Caco-2 (cell line): ENCODE data around the gene RHOBTB1. TPM values are rescaled to one million over a fixed set of nuclear protein-coding genes. Genes with fewer than 3 reads are reported as not detected.

Experiments
- BruUV-seq: library from RNA; stranded (reverse); fragments of 400-500 nt; replicated peaks from 2 replicates; lab custom pipeline; 2021; lab: Mats Ljungman, UMichigan
- CTCF ChIA-PET: fragments of 300-600 bp; sonication (Branson Sonifier 250); formaldehyde crosslinking; loops from one replicate; lab custom pipeline; 2022; ENCODE audit warnings: antibody characterized with exemption; lab: Charles Lee
- POLR2A ChIA-PET: fragments of 300-600 bp; sonication (Branson Sonifier 250); formaldehyde crosslinking; loops from one replicate; lab custom pipeline; 2022; ENCODE audit warnings: antibody characterized with exemption; lab: Charles Lee
- DNase-seq, 2 experiments: peaks; one replicate each; pipeline versions ENCODE4 v3.0.0 to v3.0.0-alpha.2; 2020 to 2022
- H3K27me3 ChIP-seq: replicated peaks from 2 replicates; pipeline ENCODE4 v1.6.0; 2011; ENCODE audit warnings: low read length; ENCODE audit not compliant: control insufficient read depth, insufficient read depth
- H3K36me3 ChIP-seq: 2 replicates; pipeline ENCODE4 v1.5.1; 2011; ENCODE audit warnings: low read length; ENCODE audit not compliant: control insufficient read depth, insufficient read depth
- H3K4me1 ChIP-seq: fragments of 250-450 bp; sonication (Bioruptor Pico); 2 replicates; pipeline ENCODE4 v1.5.1; 2020; ENCODE audit warnings: mild to moderate bottlenecking
- H3K4me3 ChIP-seq: 2 replicates; pipeline ENCODE4 v1.5.1; 2011; ENCODE audit warnings: low read depth, mild to moderate bottlenecking, control low read depth, low read length
- H3K9me3 ChIP-seq: fragments of 250-450 bp; sonication (Bioruptor Pico); 2 replicates; pipeline ENCODE4 v1.5.1; 2020; ENCODE audit warnings: mild to moderate bottlenecking, moderate library complexity
- H3K27ac Mint-ChIP-seq: one replicate; pipeline ENCODE4 v1.8.0; 2022; ENCODE audit warnings: mixed read lengths; ENCODE audit not compliant: unreplicated experiment
- H3K27me3 Mint-ChIP-seq: one replicate; pipeline ENCODE4 v1.8.0; 2022; ENCODE audit warnings: mixed read lengths; ENCODE audit not compliant: insufficient read depth, unreplicated experiment
- H3K36me3 Mint-ChIP-seq: one replicate; pipeline ENCODE4 v1.8.0; 2022; ENCODE audit warnings: mild to moderate bottlenecking, mixed read lengths; ENCODE audit not compliant: insufficient read depth, unreplicated experiment
- H3K4me1 Mint-ChIP-seq: one replicate; pipeline ENCODE4 v1.8.0; 2022; ENCODE audit warnings: low read depth, mixed read lengths; ENCODE audit not compliant: unreplicated experiment
- H3K4me3 Mint-ChIP-seq: one replicate; pipeline ENCODE4 v1.8.0; 2022; ENCODE audit warnings: mild to moderate bottlenecking, moderate library complexity, mixed read lengths; ENCODE audit not compliant: unreplicated experiment
- H3K9me3 Mint-ChIP-seq: one replicate; pipeline ENCODE4 v1.8.0; 2022; ENCODE audit warnings: mixed read lengths; ENCODE audit not compliant: unreplicated experiment
- intact Hi-C: fragments of 100-400 bp; cut with micrococcal nuclease; formaldehyde crosslinking; loops from one replicate; pipeline ENCODE4 v1.10.0; 2022; ENCODE audit not compliant: unreplicated experiment
- total RNA-seq: library from RNA; stranded (reverse); gene quantifications from 2 replicates; pipeline ENCODE4 v1.2.3, GENCODE V29; 2022
- TF ChIP-seq, protein P1 (sequence below), 2 experiments: fragments of 200-600 bp in 1 of 2; IDR thresholded peaks; 1 replicate in 1 of 2; 2 replicates in 1 of 2; pipeline versions ENCODE4 v1.5.1 to v1.8.0; 2011 to 2022; ENCODE audit warnings: antibody characterized with exemption in 1 of 2, control low read depth in 1 of 2, inconsistent platforms in 1 of 2, low read depth in 1 of 2, low read length in 1 of 2, mild to moderate bottlenecking in 1 of 2, moderate library complexity in 1 of 2; ENCODE audit not compliant: insufficient read depth in 1 of 2, severe bottlenecking in 1 of 2, unreplicated experiment in 1 of 2

RHOBTB1 gene
- total RNA-seq, 1 experiment from 2014 or later: 19.9 TPM

DNA sequence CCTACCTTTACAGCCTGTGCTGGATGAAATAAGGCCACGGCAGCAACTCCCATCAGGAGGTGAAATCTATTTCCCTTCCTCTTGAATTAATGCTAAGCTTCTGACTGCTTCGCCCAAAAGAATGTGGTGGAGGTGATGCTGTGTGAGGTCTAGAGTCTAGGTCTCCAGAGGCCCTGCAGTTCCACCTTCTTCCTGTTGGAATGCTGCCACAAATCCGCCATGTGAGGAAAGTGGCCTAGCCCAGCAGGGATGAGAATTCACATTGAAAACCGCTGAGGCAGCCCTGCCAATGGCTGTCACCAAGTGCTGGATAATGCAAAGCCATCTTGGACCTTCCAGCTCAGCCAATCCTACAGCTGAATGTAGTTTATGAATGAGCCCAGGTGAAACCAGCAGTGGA, 28.0 kb downstream of the RHOBTB1 start:
- ChIA-PET CTCF (interaction anchor here (0.6 kb wide), 1 partner anchor 92 kb away, joined by 3 read pairs; no protein-coding TSS in a partner anchor), POLR2A (no interaction called here)
- Mint-ChIP-seq H3K27ac (no peak overlapping the region), H3K4me3 (no peak overlapping the region), H3K36me3 (no peaks in the 10 kb centered on the region), H3K4me1 (no peaks in the 10 kb centered on the region), H3K27me3 (no peaks in the 10 kb centered on the region), H3K9me3 (no peaks in the 10 kb centered on the region)
- intact Hi-C loops: no loop called here
- Histone ChIP-seq H3K4me1 (no peaks in the 10 kb centered on the region), H3K36me3 (no peaks in the 10 kb centered on the region), H3K9me3 (no peaks in the 10 kb centered on the region), H3K27me3 (no peaks in the 10 kb centered on the region), H3K4me3 (no peak overlapping the region)
- peak in 1 of 2 experiments; percentile 47 for DNase-seq
- no TSS peak for BruUV-seq
- TF ChIP-seq, protein P1, sequence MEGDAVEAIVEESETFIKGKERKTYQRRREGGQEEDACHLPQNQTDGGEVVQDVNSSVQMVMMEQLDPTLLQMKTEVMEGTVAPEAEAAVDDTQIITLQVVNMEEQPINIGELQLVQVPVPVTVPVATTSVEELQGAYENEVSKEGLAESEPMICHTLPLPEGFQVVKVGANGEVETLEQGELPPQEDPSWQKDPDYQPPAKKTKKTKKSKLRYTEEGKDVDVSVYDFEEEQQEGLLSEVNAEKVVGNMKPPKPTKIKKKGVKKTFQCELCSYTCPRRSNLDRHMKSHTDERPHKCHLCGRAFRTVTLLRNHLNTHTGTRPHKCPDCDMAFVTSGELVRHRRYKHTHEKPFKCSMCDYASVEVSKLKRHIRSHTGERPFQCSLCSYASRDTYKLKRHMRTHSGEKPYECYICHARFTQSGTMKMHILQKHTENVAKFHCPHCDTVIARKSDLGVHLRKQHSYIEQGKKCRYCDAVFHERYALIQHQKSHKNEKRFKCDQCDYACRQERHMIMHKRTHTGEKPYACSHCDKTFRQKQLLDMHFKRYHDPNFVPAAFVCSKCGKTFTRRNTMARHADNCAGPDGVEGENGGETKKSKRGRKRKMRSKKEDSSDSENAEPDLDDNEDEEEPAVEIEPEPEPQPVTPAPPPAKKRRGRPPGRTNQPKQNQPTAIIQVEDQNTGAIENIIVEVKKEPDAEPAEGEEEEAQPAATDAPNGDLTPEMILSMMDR (IDR thresholded peaks at IDR 0.05; ENCODE audit: insufficient read depth in 1 of 2, low read depth in 1 of 2, low read length in 1 of 2, severe bottlenecking in 1 of 2, unreplicated experiment in 1 of 2): peak; percentile 59 to 67

DNA sequence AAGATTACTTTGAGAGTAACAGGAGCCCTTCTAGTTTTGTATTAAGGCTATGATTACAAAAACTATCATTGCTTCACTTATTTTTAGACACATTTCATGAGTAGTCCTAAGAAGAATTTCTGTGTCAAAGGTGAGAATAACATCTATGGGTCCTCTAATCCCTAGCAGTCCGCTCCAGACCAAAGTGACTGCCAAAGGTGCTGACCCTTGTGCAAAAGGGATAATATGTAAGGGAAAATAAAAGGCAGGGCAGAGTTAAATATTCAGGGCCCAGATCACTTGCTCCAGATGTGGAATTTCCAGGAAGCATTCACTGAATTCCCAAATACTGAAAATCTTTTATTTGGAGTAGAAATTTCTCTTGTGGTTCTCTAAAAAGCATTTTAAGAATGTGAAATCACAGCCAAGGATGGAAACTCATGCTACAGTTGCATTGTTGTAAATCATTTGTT, 29.3 kb downstream of the RHOBTB1 start:
- no peak overlapping the region for H3K27ac Mint-ChIP-seq
- H3K36me3 ChIP-seq: no peaks in the 10 kb centered on the region

DNA sequence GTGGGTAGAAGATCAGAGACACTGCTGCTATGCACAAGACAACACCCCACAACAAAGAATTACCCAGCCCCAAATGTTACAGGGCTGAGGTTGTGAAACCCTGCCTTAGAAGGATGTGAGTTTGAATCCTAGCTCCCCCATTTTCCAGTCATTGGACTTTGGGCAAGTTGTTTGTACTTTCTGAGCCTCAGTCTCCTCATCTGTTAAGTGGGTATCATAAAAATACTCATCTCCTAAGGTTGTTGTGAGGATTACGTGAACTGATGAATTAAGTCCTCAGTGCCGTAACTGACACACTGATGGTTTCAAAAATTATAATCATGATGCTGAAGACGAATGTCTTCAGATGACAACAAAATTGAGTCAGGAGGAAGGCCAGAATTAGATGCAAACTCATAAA, 30.3 kb downstream of the RHOBTB1 start:
- no TSS peak for BruUV-seq
- Histone ChIP-seq H3K36me3 (no peaks in the 10 kb centered on the region), H3K27me3 (no peaks in the 10 kb centered on the region), H3K9me3 (no peaks in the 10 kb centered on the region), H3K4me1 (no peaks in the 10 kb centered on the region), H3K4me3 (no peak overlapping the region)
- Mint-ChIP-seq H3K36me3 (no peaks in the 10 kb centered on the region), H3K9me3 (no peaks in the 10 kb centered on the region), H3K27ac (no peak overlapping the region), H3K4me3 (no peak overlapping the region), H3K4me1 (no peaks in the 10 kb centered on the region), H3K27me3 (no peaks in the 10 kb centered on the region)
- CTCF ChIA-PET: no interaction called here
- DNase-seq: no peak
- TF ChIP-seq, protein P1 (IDR thresholded peaks at IDR 0.05; ENCODE audit: insufficient read depth in 1 of 2, low read depth in 1 of 2, low read length in 1 of 2, severe bottlenecking in 1 of 2, unreplicated experiment in 1 of 2): no peak
- intact Hi-C loops: no loop called here
- POLR2A ChIA-PET: no interaction called here

More for the DNA sequence above, 29.3 kb downstream of the RHOBTB1 start:
- no peak for DNase-seq
- Mint-ChIP-seq H3K9me3 (no peaks in the 10 kb centered on the region), H3K4me1 (no peaks in the 10 kb centered on the region), H3K36me3 (no peaks in the 10 kb centered on the region), H3K4me3 (no peak overlapping the region), H3K27me3 (no peaks in the 10 kb centered on the region)
- no peaks in the 10 kb centered on the region for H3K27me3 ChIP-seq
- no peaks in the 10 kb centered on the region for H3K9me3 ChIP-seq
- no peak overlapping the region for H3K4me3 ChIP-seq
- TF ChIP-seq, protein P1 (IDR thresholded peaks at IDR 0.05; ENCODE audit: insufficient read depth in 1 of 2, low read depth in 1 of 2, low read length in 1 of 2, severe bottlenecking in 1 of 2, unreplicated experiment in 1 of 2): no peak
- POLR2A ChIA-PET: no interaction called here
- no TSS peak for BruUV-seq
- no peaks in the 10 kb centered on the region for H3K4me1 ChIP-seq
- intact Hi-C loops: no loop called here
- CTCF ChIA-PET: no interaction called here
